ENCODE data around the gene CACNA1B. TPM values are rescaled to one million over a fixed set of nuclear protein-coding genes. Genes with fewer than 3 reads are reported as not detected.
"Not testable (repeated sequence)": the region's sequence is repeated elsewhere in the genome, so short reads cannot be mapped to it uniquely, and the experiment has no call there.

The CACNA1B gene
- total RNA-seq, 1 donor from 2014 or later: 0.84 TPM

DNA sequence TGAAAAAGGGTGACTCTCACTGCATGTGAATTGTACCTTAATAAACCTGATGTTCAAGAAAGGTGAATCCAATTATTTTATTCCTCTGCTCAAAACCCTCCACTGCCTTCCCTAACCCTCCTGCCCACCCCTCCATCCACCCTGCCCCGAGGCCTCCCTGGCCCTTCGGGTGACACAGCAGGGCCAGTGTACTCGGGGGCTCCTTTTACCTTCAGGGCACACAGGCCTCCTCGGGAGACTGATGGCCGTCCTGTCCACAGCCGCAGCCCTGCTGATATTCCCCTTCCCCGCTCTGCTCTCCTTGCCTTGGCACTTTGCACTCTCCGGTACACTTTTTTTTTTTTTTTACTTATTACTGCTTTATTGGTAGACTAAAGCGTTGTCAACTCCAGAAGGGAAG, 234.0 kb downstream of the CACNA1B start:
- TF ChIP-seq, protein P1, sequence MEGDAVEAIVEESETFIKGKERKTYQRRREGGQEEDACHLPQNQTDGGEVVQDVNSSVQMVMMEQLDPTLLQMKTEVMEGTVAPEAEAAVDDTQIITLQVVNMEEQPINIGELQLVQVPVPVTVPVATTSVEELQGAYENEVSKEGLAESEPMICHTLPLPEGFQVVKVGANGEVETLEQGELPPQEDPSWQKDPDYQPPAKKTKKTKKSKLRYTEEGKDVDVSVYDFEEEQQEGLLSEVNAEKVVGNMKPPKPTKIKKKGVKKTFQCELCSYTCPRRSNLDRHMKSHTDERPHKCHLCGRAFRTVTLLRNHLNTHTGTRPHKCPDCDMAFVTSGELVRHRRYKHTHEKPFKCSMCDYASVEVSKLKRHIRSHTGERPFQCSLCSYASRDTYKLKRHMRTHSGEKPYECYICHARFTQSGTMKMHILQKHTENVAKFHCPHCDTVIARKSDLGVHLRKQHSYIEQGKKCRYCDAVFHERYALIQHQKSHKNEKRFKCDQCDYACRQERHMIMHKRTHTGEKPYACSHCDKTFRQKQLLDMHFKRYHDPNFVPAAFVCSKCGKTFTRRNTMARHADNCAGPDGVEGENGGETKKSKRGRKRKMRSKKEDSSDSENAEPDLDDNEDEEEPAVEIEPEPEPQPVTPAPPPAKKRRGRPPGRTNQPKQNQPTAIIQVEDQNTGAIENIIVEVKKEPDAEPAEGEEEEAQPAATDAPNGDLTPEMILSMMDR (IDR thresholded peaks at IDR 0.05; ENCODE audit: insufficient read depth, low read length, poor library complexity, severe bottlenecking): no peak
- Histone ChIP-seq H3K36me3 (ENCODE audit: control insufficient read depth, insufficient read depth, low read length) (no peaks in the 10 kb centered on the region), H3K27me3 (ENCODE audit: control insufficient read depth, insufficient read depth, low read length) (no peaks in the 10 kb centered on the region), H3K4me3 (ENCODE audit: low read depth, low read length) (no peak overlapping the region)
- no peak for DNase-seq (ENCODE audit: low read depth)

DNA sequence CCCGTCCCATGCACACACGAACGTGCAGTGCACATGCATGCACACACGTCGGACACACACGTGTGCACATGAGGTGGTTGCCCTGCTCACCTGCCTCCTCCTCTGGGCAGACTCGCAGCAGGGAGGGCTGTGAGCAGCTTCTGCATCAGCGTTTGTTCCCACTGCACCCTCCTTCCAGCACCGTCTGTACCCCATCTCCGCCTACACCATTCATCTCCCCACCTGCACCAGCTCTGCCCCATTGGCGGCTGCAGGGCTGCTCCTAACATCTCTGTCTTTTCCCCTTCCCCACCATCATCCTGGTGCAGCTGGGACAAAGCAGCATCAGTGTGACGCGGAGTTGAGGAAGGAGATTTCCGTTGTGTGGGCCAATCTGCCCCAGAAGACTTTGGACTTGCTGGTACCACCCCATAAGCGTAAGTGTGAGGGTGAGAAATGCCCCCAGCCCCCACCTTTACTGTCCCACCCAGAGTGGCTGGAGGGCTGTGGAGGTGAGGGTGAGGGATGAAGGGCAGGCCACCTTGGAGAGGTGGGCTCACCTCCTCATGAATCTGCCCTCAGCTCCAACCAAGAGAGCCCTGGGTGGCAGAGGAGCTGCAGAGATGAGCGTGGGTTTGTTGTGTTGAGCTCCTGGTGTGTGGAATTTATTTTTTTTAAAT, 234.6 kb downstream of the CACNA1B start:
- Histone ChIP-seq H3K27me3 (ENCODE audit: control insufficient read depth, insufficient read depth, low read length) (no peaks in the 10 kb centered on the region), H3K4me3 (ENCODE audit: low read depth, low read length) (no peak overlapping the region), H3K36me3 (ENCODE audit: control insufficient read depth, insufficient read depth, low read length) (no peaks in the 10 kb centered on the region)
- TF ChIP-seq, protein P1 (IDR thresholded peaks at IDR 0.05; ENCODE audit: insufficient read depth, low read length, poor library complexity, severe bottlenecking): no peak
- no peak for DNase-seq (ENCODE audit: low read depth)

DNA sequence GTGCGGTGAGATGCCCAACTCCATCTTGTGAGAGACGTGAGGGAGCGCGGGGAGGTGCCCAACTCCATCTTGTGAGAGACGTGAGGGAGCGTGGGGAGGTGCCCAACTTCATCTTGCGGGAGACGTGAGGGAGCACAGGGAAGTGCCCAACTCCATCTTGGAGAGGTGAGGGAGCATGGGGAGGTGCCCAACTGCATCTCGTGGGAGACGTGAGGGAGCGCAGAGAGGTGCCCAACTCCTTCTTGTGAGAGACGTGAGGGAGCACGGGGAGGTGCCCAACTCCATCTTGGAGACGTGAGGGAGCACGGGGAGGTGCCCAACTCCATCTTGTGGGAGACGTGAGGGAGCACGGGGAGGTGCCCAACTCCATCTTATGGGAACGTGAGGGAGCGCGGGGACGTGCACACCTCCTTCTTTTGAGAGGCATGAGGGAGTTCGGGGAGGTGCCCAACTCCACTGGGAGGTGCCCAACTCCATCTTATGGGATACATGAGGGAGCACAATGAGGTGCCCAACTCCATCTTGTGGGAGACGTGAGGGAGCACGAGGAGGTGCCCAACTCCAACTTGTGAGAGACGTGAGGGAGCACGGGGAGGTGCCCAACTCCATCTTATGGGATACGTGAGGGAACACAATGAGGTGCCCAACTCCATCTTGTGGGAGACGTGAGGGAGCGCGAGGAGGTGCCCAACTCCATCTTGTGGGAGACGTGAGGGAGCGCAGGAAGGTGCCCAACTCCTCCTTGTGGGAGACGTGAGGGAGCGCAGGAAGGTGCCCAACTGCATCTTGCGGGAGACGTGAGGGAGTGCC, 235.4 kb downstream of the CACNA1B start:
- TF ChIP-seq, protein P1 (IDR thresholded peaks at IDR 0.05; ENCODE audit: insufficient read depth, low read length, poor library complexity, severe bottlenecking): no peak
- Histone ChIP-seq H3K27me3 (ENCODE audit: control insufficient read depth, insufficient read depth, low read length) (no peaks in the 10 kb centered on the region), H3K4me3 (ENCODE audit: low read depth, low read length) (no peak overlapping the region), H3K36me3 (ENCODE audit: control insufficient read depth, insufficient read depth, low read length) (no peaks in the 10 kb centered on the region)
- DNase-seq (ENCODE audit: low read depth): no peak

DNA sequence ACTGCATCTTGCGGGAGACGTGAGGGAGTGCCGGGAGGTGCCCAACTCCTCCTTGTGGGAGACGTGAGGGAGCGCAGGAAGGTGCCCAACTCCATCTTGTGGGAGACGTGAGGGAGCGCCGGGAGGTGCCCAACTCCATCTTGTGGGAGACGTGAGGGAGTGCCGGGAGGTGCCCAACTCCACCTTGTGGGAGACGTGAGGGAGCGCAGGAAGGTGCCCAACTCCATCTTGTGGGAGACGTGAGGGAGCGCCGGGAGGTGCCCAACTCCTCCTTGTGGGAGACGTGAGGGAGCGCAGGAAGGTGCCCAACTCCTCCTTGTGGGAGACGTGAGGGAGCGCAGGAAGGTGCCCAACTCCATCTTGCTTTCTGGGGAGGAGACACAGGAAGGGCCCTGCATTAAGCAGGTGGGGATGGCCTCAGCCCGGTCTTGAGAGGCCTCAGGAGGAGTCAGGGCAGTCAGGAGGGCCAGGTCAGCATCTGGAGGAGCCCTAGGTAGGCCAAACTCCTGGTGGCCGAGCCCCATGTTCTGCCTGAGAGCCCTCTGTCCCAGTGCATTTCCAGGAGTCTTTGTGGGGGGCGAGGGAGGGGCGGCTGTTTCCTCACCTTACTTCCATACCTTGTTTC, 236.2 kb downstream of the CACNA1B start:
- H3K4me3 ChIP-seq (ENCODE audit: low read depth, low read length); DNase-seq (ENCODE audit: low read depth); H3K36me3 ChIP-seq (ENCODE audit: control insufficient read depth, insufficient read depth, low read length); H3K27me3 ChIP-seq (ENCODE audit: control insufficient read depth, insufficient read depth, low read length): not testable (repeated sequence)

DNA sequence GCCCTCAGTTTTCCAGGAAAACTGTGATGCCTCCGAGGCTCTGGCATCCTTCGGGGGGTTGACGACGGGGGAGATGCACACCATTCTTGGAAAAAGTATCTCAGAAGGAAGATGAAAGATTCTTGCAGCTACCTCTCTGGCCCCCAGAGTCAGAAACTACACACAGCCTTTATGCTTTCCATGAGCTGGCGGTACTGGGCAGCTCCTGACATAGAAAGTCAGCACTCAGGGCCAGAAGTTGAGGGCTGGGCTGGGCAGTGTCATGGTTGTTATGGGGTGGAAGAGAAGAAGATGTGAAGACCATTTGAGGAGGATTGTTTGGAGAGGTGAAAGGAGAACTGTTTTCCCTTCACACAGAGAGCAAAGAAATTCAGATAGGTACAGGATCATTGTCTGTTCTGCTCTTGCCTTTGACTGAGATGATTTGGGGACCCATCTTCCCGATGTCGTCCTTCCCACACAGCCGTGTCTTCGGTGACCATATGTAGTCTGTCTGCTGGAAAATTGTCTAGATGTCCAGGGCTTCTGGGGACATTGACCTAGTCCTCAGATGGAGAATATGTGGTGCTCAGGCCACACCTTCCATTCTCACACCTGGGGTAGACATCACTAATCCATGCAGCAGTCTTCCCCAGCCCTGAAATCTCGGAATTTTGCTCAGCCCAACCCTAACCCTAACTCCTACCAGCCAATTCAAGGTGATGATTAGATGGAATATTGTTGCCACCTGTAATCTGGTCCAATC, 237.1 kb downstream of the CACNA1B start:
- TF ChIP-seq, protein P1 (IDR thresholded peaks at IDR 0.05; ENCODE audit: insufficient read depth, low read length, poor library complexity, severe bottlenecking): no peak
- H3K36me3 ChIP-seq (ENCODE audit: control insufficient read depth, insufficient read depth, low read length): no peaks in the 10 kb centered on the region
- H3K4me3 ChIP-seq (ENCODE audit: low read depth, low read length): no peak overlapping the region
- H3K27me3 ChIP-seq (ENCODE audit: control insufficient read depth, insufficient read depth, low read length): no peaks in the 10 kb centered on the region
- no peak for DNase-seq (ENCODE audit: low read depth)

DNA sequence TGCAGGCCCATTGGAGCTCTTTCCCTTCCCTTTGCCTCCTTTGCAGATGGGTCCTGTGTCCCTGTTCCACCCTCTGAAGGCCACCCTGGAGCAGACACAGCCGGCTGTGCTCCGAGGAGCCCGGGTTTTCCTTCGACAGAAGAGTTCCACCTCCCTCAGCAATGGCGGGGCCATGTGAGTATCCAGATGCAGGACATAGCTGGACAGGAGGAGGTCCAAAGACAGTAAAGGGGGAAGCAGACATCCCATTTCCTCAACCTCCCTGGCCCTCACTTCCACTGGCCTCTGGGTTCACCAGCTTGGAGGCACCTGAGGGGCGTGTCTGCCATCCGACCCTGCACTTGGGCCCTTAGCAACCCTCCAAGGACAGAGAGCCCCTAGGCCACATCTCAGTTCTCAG, 237.9 kb downstream of the CACNA1B start:
- no peaks in the 10 kb centered on the region for H3K27me3 ChIP-seq (ENCODE audit: control insufficient read depth, insufficient read depth, low read length)
- DNase-seq (ENCODE audit: low read depth): no peak
- H3K4me3 ChIP-seq (ENCODE audit: low read depth, low read length): no peak overlapping the region
- no peaks in the 10 kb centered on the region for H3K36me3 ChIP-seq (ENCODE audit: control insufficient read depth, insufficient read depth, low read length)
- TF ChIP-seq, protein P1 (IDR thresholded peaks at IDR 0.05; ENCODE audit: insufficient read depth, low read length, poor library complexity, severe bottlenecking): no peak
